HG02610 (cell line): Measurements from ENCODE around the gene MITF.

Experiments used
- ATAC-seq: cut with Tn5 transposase; IDR thresholded peaks from one replicate; pipeline ENCODE4 v1.9.1; 2021; ENCODE audit warnings: mild to moderate bottlenecking, moderate library complexity; ENCODE audit not compliant: unreplicated experiment

MITF gene

DNA sequence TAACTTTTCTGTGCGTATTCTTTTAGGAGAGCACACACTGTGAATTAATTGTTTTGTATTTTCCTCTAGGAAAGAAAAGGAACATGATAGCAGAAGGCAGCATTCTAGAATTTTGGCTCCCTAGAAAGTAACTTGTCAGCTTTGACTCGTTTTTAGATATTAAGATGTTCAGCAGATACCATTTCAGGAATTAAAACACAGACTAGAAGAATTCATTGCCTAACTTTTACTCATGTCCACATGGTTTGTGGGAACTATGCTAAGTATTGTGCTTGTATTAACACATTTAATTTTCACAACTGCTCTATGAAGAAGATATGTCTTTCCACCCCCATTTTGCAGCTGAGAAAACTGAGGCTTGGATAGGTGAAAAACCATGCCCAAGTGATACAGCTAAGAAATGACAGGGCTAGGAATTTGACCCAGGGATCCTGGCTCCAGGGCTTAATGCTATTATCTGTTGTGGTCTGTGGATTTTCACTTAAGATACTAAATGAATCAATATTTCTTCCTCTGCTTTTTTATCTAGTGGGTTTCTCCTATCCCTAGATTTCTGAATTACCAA, 128.8 kb downstream of the MITF start:
- ATAC-seq, result no peak

DNA sequence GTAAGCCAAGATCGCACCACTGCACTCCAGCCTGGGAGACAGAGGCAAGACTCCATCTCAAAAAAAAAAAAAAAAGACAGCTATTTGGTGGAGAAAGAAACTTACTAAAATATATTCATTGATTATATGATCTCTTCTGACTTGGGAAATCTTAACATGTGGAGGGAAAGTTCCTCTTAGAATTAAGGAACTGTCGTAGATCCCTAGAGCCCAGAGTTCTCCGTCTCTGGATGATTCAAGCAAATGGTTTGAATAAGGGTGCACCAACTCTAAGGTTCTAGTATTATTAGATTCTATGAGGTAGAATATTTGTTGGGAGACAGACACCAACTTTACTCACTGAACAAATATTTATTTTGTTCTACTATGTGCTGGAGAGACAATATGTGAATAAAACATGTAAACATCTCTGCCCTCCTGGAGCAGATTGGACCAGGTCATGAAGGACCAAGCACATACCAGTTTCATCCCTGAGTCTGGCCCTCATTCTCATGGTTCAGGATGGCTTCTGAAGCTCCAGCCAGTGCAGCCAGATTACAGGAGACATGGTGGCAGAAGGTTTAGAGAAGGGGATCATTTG, 129.7 kb downstream of the MITF start:
- no peak for ATAC-seq

DNA sequence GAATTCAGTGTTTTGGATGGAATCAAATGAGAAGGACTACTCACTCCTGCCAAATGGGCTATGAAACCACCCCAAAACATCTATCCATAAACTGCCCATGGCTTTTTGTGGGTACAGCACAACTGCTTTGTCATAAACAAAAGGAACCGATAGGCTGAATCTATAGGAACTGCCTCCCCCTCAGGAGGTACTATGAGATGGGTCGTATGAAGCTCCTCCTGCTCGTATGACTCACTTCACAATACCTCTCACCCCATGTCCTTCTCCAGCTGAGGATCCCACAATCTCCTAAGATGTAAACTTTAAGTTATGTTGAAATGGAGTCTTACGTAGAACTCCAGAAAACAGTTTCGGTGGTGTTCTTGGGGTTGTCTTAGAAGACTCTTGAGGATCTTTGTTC, 130.4 kb downstream of the MITF start:
- ATAC-seq, result no peak

DNA sequence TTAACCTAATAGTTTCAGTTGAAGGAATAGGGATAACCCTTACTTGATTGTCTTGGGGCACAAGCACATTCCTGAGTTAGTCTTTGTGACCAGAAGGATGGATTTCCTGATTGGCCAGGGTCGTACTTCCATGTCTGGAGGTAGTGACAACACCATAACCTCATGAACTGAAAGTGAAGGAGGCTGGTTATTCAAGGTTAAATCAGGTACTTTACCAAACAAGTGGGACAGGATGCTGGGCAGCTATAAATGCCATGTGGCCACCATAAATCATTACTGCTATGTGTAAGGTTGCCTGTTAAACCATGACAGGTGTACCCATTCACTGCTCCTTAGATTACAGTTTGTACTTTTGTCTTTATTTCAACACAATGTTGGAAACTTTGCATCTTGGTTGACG, 132.0 kb downstream of the MITF start:
- ATAC-seq, result no peak

DNA sequence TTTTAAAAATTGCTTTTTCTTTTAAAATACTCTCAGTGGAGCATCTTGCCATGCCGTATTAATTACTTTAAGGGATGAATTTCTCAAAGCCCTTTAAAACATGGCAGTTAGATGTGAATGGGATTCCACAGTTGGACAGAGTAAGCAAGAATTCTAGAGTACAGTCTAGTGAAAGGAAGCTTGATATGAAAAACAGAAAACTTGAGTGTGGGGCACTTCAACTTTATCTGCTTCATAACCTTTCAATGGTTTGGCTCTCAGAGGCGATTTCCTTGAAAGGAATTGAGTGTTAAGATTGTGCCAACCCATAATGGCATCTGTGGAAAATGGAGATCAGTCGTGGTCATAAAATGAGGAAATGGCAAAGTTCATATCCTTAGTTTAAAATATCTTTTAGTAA, 132.6 kb downstream of the MITF start:
- ATAC-seq, result no peak

DNA sequence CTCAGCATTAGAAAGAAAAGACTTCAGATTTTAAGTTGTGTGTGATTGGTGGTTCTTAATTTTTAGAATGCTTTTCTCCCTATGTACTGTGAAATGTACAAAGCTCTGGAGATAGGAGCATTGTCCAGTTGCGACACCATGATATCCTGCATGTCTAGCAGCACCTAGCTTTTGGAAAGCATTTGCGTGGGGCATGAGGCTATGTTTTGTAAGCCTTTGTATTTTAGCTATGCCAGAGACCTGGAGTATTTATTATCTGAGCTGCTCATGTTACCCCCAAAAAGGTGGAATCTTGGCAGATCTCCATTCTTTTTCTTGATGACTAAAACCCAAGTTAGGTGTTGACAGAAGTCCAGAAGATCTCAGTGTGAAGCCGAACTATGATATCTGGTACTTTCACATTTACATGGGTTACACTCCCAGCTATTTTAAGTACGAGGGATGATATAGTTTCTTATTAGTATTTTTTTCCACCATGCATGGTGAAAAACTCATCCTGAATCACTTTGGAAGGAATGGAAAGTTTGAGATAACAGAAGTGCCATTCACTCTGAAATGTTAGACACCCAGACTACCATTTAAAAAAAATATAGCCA, 133.6 kb downstream of the MITF start:
- no peak for ATAC-seq

DNA sequence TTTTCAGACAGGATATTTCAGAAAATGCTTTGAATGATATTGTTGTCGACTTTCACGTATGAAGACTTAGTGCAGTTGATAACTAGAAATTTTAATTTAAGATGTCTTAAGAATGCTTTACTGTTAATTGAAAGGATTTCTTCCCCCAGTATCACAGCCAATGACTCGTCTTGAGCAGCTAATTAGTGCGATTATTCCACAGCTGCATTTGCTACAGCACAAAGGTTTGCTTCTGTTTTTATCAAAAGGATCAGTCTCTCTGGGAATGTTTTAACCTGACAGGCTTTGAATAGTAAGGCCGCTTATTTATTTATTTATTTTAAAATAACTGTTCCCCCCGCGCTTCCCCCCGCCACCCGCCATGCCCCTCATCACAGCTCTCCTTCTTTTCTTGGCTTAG, 136.8 kb downstream of the MITF start:
- no peak for ATAC-seq

DNA sequence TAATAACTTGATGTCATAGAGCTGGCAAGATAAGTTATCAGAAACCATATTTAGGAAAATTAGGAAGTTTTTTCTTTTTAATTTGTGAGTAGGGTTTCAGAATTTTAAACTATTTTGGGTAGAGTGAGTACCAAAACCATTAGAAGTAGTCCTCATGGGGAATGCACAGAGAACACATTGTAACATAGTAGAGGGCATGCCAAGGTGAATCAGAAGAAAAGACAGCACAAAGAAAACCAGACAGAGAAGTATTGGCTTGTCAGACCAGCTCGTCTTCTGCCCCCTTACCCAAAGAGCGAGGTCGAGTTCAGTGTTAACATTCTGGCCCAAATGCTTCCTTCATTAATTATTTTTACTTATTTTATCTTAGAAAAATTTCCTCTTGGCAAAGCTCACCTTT, 139.0 kb downstream of the MITF start:
- no peak for ATAC-seq

DNA sequence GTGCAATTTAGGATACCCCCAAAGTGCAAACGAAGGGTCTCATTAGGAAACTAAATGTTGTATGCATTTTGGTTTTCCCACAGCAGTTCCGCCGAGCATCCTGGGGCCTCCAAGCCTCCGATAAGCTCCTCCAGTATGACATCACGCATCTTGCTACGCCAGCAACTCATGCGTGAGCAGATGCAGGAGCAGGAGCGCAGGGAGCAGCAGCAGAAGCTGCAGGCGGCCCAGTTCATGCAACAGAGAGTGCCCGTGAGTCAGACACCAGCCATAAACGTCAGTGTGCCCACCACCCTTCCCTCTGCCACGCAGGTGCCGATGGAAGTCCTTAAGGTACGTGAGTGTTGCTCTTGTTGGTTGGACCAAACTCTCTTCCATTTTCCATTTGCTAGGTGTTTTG, 139.8 kb downstream of the MITF start:
- ATAC-seq, result no peak

DNA sequence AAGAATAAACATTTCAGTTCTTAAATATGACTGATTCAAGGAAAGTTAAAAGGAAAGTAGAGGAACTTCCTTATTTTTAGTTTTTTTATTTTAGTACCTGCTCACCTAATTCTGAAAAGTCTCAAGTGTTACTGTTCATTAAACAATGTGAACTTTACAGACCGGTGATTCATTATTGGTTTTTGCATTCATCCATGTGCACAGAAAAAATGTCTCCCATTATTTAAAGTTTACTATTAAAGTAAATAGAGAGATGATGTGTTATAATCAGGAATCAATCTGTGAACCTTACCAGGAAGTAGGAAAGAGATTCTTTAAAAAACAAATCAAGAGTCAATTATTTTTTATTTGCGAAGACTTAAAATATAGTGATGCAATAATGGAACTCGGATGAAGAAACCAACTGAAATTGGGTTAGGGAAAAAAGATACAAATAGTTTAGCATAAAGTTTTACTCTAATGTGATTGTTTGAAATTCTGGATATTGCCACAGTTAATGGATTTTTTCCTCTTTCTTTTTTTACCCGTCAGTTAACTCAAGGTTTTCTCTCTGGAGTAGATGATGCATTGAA, 140.9 kb downstream of the MITF start:
- ATAC-seq, result no peak

DNA sequence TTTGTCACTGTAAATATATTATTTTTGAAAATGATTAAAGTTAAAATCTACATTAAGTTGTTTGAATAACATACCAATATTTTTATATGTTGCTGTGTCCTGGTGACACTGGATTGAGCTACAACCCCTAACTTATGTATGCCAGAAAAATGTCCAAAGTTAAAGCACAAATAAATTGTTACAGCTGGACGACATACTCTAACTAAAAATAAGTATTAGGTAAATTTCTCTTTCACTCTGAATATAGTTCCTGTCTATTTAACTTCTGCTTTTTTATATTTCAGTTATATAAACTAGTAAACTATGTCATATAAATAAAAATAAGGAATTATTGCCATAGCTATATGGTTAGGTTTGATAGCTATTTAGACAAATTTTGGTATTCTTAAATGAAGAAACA, 141.8 kb downstream of the MITF start:
- ATAC-seq, result no peak

DNA sequence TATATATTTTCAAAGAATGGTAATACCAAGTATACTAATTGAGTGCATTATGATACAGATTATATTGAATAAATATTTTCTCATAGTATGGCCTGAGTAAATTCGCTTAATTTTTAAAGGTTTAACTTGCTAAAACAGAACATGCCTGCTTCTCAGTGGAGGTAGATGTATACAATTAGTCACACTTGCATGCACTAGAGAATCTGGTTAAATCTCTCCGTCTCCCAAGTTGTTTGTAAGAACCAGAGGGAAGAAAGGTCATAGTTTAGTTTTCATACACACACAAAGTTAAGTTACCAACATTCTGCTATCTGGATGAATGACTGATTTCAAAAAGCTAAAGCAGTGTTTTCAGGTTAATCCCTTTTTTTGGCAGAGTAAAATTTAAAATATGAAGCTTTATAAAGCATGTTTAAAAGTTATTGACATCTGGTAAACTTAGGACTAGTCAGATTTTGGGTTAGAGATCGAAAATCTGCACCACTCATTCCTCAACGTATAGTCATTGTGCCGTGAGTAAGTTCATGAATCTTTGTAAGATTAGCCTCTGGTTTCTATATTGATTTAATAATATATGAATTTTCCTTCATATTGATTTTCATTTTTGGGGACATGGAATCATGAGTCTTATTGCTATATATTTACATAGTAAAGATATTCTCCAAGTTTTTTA, 142.6 kb downstream of the MITF start:
- no peak for ATAC-seq

DNA sequence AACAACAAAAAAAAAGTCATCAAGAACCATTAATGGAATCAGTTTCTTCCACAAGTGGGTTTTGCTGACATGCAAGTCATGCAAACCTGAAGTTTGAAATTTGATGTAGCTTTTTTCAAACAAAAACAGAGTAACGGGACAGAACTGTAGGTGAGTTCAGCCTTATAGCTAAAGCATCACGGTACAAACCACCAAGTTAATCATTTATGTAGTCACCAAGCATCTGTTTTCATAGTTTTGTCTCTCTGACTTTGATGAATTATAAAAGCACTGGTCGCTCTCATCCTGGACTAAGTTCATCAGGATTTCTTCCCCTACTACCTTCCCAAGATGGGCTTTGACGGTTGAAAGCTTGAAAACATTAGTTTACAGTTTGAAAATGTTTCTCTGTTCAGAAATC, 143.3 kb downstream of the MITF start:
- ATAC-seq, result no peak

DNA sequence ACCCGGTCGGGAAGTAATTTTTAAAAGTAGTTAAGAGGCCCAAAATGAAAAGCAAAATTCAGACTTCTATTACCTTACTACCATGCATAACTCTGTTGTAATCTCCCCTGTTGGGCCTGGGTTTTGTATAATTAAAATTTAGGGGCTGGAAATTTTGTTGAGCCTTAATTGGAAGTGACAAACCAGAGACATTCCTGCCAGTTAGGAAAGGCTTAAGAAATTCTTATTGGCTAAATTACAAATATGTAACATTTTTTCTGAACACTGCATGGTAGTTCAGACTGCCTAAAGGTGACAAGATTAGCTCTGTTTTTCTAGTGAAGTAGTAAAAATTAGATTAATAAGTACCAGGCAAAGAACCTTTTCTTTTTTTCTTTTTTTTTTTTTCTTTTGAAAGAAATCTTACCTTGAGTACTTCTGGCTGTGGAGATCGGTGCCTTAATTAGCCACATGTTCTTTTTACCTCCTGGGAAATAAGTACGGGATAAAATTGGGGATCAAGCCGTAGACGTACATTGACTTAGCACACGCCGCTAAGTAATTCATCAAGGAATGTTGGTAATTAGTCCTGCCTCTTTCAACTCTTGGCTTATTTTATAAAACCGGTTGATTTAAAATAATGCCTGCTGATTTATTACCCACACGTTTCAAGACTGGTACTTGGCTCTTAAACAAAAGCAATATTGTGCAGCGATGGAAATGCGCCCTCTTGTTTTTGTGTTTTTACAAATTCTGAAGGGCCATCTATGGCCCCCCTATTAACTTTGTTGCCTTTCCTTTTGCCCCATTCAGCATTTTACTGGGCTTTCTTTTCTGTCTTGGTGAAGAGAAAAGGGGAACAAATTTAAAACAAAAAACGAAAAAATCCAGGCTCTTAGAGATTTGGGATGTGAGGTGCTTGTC, 149.0 kb downstream of the MITF start:
- ATAC-seq, result no peak

DNA sequence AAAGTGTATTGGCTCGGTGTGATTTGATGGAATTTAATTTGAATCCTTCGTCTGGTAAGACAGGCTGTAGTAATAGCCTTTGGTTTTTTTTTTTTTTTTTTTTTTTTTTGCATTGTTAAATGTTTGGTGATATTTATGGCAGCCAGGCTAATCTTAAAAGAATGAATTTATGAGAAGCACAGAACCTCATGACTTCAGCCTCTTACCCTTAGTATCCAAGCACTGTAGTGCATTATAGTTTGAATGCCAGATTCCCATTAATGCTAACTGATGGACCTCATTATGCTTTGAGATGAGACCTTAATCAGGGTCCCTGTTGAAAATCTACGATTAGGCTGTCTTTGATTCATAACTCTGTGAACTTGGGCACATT, 149.7 kb downstream of the MITF start:
- no peak for ATAC-seq

DNA sequence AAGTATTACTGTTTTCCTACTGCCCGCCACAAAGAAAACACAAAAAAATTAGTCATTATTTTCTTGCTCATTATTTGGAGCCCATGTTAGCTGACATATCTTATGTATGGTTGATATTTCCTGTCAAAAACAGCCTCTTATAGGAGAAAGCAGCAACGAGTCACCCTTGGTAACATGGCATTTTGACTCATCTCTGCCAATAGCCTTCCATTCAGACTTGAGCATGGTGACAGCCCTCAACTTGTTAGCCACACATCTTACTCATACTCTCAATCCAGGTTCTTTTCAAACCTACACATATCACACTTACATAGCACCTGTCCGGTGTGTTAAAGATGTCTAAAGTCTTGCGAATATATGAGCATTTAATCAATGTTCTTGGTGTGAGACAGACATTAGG, 150.8 kb downstream of the MITF start:
- no peak for ATAC-seq

DNA sequence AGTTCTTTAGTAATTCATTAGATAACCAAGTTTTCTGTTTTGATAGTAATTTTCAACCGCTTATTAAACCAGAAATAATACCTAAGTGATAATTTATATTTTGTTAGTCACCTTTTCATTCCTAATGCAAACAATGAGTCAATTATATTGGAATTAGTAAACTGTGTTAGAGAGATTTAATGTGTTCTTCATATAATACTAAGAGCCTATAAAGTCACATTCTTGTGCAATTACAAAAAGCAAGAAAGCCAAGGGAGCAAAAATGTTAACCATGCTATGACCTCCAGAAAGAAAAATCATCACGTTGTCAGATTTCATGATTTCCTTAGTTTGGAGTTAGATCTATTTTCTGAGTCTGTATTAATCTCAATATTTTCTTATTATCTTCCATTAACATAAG, 151.4 kb downstream of the MITF start:
- no peak for ATAC-seq

DNA sequence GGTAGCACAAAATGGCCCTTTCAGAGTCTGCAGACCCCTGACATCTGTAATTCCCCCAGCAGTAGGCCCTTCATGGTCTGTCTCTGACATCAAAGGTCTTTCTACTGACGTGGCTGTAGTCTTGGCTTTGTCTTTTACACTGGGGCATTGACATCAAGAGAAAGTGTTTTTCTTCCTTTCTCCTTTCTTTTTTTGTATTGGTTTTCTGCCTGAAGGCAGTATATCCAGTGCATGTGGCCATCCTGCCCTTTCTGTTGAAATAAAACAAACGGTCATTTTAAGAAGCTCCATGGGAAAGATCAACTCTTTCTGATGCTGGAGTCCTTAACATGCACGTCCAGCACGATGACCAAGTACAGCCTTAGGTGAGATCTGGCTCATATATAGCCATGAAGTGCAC, 153.4 kb downstream of the MITF start:
- ATAC-seq, result no peak

DNA sequence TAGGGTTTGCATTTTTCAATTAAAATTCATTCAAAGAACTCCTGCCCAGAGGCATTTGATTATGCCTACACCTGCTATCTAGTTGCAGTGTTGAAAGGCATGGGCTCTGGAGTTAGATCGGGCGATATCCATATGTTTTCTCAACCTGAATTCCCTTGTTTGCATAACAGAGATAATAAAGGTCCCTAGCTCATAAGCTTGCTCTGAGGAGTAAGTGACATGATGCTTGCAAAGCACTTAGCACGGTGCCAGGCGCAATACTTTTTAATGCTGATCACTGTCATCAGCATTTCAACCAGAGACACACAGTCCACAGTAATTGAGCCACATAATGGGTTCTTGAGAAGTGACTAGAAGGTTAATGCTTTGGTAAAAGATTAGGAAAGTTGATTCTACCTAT, 154.0 kb downstream of the MITF start:
- no peak for ATAC-seq

DNA sequence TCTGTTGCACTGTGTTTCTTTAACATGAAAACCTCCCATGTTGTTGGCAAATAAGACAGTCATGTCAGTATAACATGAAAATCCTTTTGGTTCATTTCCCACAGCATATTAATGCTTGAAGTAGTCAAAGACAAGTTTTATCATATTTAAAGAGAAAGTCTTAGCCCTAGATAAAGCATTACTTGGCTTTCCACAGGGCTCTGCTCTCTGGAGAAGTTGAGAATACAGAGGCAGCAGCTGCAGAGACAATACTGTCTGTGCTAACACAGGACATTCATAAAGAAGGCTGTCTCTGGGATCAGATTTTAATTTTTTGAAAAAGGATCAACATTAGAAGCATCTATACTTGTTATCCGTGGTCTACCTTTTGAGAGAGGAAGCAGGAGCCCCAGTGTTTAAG, 156.8 kb downstream of the MITF start:
- no peak for ATAC-seq

DNA sequence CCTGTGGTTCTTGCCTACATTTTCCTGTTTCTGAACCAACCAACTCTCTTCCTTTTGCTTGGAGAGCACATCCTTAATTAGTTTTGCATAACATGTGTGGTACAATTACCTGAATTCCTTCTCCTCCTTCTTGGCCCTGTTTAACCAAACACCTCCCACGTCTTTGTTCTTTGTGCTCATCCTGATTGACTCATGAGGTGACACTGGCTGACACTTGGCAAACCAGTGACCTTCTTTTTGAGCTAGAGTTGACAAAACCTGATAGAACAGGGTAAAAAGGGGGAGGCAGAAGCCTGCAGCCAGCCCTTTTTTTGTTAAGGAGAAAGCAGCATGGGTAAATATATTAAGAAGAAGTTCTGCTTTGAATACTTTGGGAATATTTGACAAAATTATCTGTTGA, 161.1 kb downstream of the MITF start:
- ATAC-seq, result no peak
